ENCODE measurements around the gene FOXP1. TPM values are rescaled to one million over a fixed set of nuclear protein-coding genes. Genes with fewer than 3 reads are reported as not detected.

FOXP1 gene
- total and polyA plus RNA-seq, 2 of the 13 experiments (the other 11 are each of a cell fraction or from before 2014, with no cell fraction given), result 40.4 to 59.0 TPM

DNA sequence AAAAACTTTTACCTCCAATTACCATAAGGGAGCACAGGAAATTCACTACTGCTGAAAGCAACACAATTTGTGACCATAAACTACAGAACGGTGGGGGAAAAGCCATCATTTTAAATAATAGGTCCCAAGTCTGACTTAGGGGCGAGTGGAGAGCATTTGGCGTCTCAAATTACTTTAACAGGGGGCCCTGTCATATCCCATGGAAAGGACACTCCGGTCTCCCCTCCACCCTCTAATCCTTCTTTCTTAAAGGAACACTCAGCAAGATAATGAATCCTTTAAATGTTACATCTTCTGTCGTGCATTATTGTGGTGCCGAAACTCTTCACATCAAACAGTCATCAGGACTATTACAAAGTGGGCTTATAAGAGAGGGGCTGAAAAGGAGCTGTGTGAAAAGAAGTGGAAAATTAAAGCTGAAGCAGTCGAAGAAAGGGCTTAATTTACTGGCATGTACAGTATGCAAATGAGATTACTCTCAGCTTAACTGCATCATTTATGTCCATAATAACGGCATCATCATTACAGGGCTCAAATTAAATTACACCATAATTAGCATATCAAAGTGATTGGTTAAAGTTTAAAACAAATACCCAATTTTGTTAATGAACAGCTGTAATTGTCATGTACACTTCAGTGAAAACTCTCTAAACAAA is 342.2 kb downstream of the FOXP1 start (continued):
- TF ChIP-seq, protein P1, sequence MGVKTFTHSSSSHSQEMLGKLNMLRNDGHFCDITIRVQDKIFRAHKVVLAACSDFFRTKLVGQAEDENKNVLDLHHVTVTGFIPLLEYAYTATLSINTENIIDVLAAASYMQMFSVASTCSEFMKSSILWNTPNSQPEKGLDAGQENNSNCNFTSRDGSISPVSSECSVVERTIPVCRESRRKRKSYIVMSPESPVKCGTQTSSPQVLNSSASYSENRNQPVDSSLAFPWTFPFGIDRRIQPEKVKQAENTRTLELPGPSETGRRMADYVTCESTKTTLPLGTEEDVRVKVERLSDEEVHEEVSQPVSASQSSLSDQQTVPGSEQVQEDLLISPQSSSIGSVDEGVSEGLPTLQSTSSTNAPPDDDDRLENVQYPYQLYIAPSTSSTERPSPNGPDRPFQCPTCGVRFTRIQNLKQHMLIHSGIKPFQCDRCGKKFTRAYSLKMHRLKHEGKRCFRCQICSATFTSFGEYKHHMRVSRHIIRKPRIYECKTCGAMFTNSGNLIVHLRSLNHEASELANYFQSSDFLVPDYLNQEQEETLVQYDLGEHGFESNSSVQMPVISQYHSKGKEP (CRISPR knock-in tag; IDR thresholded peaks at IDR 0.05), result no peak
- TF ChIP-seq ARNT2 (CRISPR knock-in tag; IDR thresholded peaks at IDR 0.05; ENCODE audit: low read depth) (no peak), CREM (IDR thresholded peaks at IDR 0.05) (no peak), CREM (CRISPR knock-in tag; IDR thresholded peaks at IDR 0.05) (no peak), ZNF569 (CRISPR knock-in tag; IDR thresholded peaks at IDR 0.05; ENCODE audit: borderline replicate concordance) (no peak), ZNF331 (CRISPR knock-in tag; IDR thresholded peaks at IDR 0.05) (no peak)

DNA sequence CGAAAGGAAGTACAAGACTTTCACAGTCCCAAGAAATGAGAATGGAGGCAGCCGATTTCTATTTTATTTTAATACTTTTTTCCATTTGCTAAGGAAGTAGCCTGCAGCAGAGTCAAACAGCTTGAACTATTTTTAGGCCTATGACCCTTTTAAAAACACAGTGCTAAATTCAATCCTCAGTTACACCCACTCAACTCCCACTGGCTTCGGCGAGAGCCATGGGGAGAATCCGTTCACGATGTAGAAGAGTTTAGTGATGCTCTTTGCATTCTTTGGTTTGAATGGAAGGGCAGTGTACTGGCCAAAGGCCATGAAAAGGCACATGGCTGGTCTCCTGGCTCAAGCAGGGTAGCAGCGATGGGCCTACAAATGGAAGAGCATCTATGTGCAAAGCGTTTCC is 343.5 kb downstream of the FOXP1 start:
- CTCF ChIA-PET (ENCODE audit: low intra/inter-chr PET ratio, low total read pairs), result no interaction called here
- H3K4me2 ChIP-seq (ENCODE audit: low read depth, low read length), result no peak overlapping the region
- POLR2A ChIA-PET, result no interaction called here
- no peaks in the 10 kb centered on the region; a peak in 1 of 5 replicates for H3K36me3 ChIP-seq (replicated peaks in 1 of 2; ENCODE audit: control insufficient read depth in 1 of 2, insufficient read depth in 2 of 2, low read length in 2 of 2)
- H3K4me3 ChIP-seq (replicated peaks in 1 of 3; ENCODE audit: insufficient read depth in 1 of 3, low read depth in 2 of 3, low read length in 3 of 3), result no peak overlapping the region
- no peak for DNase-seq (ENCODE audit: low spot score)
- no peaks in the 10 kb centered on the region for H3K27me3 ChIP-seq (ENCODE audit: control insufficient read depth in 1 of 2, insufficient read depth in 2 of 2, low read length in 2 of 2)
- H3K4me1 ChIP-seq (ENCODE audit: insufficient read depth, low read length), result peaks cover 32% of the 10 kb centered on the region
- no peak for ATAC-seq
- intact Hi-C loops (cut with micrococcal nuclease; ENCODE audit: unreplicated experiment), result no loop called here
- H3K27ac ChIP-seq (ENCODE audit: extremely low read length, insufficient read depth, low read length), result no peak overlapping the region
- no peaks in the 10 kb centered on the region for H3K9me3 ChIP-seq (ENCODE audit: low read length)
- in situ Hi-C loops (cut with HindIII; ENCODE audit: extremely low pct_ligation_motif_present, low pct_unique_long_range_greater_than_20kb), result no loop called here
- no peak overlapping the region for H2AFZ ChIP-seq (ENCODE audit: low read length)
- peaks cover 17% of the 10 kb centered on the region for H3K79me2 ChIP-seq (ENCODE audit: insufficient read depth, low read length)
- BruUV-seq (replicated peaks), result no TSS peak
- no peaks in the 10 kb centered on the region for H4K20me1 ChIP-seq (ENCODE audit: insufficient read depth, low read length)
- no peak overlapping the region for H3K9ac ChIP-seq (ENCODE audit: insufficient read depth, low read depth, low read length)
- TF ChIP-seq, protein P2, sequence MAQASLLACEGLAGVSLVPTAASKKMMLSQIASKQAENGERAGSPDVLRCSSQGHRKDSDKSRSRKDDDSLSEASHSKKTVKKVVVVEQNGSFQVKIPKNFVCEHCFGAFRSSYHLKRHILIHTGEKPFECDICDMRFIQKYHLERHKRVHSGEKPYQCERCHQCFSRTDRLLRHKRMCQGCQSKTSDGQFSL (CRISPR knock-in tag; IDR thresholded peaks at IDR 0.05), result no peak
- TF ChIP-seq EEA1 (CRISPR knock-in tag; IDR thresholded peaks at IDR 0.05; ENCODE audit: borderline replicate concordance), result no peak
- no peak for TF ChIP-seq ZSCAN31 (CRISPR knock-in tag; IDR thresholded peaks at IDR 0.05; ENCODE audit: low read depth)
- TF ChIP-seq RCOR2 (CRISPR knock-in tag; IDR thresholded peaks at IDR 0.05), result no peak
- no peak for TF ChIP-seq KDM4B (CRISPR knock-in tag; IDR thresholded peaks at IDR 0.05)
- no peak for TF ChIP-seq XRCC5 (optimal IDR thresholded peaks at IDR 0.05; ENCODE audit: low read length)
- 98% methylated on average over 8 of the region's 8 CpGs for WGBS (ENCODE audit: low lambda C conversion rate)
- FAIRE-seq, result no peak
